GM21423 (cell line): ENCODE data around the gene MACF1.

Experiments used
- ATAC-seq: cut with Tn5 transposase; IDR thresholded peaks from one replicate; pipeline ENCODE4 v1.9.1; 2021; ENCODE audit warnings: mild to moderate bottlenecking, moderate library complexity; ENCODE audit not compliant: unreplicated experiment

Gene MACF1

GRCh38 chr1:39408641-39409054 is 204.2 kb downstream of the MACF1 start:
- ATAC-seq = peak; percentile 71

- peak; percentile 14 for ATAC-seq
These were observed 204.7 kb downstream of the MACF1 start for GRCh38 chr1:39409055-39409816.

GRCh38 chr1:39410915-39411436 is 206.5 kb downstream of the MACF1 start:
- ATAC-seq = no peak

GRCh38 chr1:39411526-39412478 is 207.3 kb downstream of the MACF1 start:
- no peak for ATAC-seq

- ATAC-seq = no peak
These were observed 208.4 kb downstream of the MACF1 start for GRCh38 chr1:39412892-39413291.

- no peak for ATAC-seq
These were observed 209.5 kb downstream of the MACF1 start for GRCh38 chr1:39413902-39414528.

- no peak for ATAC-seq
These were observed 211.1 kb downstream of the MACF1 start for GRCh38 chr1:39415553-39415952.

- ATAC-seq = no peak
These were observed 212.1 kb downstream of the MACF1 start for GRCh38 chr1:39416609-39417008.

- no peak for ATAC-seq
These were observed 213.7 kb downstream of the MACF1 start for GRCh38 chr1:39418236-39418635.

- no peak for ATAC-seq
These were observed 216.0 kb downstream of the MACF1 start for GRCh38 chr1:39420493-39420892.

- ATAC-seq = no peak
These were observed 218.1 kb downstream of the MACF1 start for GRCh38 chr1:39422614-39423013.

GRCh38 chr1:39425151-39425550 is 220.7 kb downstream of the MACF1 start:
- ATAC-seq = no peak

GRCh38 chr1:39425634-39426033 is 221.1 kb downstream of the MACF1 start:
- no peak for ATAC-seq

GRCh38 chr1:39426346-39426745 is 221.9 kb downstream of the MACF1 start:
- ATAC-seq = no peak

GRCh38 chr1:39427374-39427773 is 222.9 kb downstream of the MACF1 start:
- ATAC-seq = no peak

GRCh38 chr1:39427912-39428311 is 223.4 kb downstream of the MACF1 start:
- no peak for ATAC-seq

- ATAC-seq = no peak
These were observed 227.4 kb downstream of the MACF1 start for GRCh38 chr1:39431927-39432326.

- ATAC-seq = no peak
These were observed 230.4 kb downstream of the MACF1 start for GRCh38 chr1:39434797-39435395.

- ATAC-seq = no peak
These were observed 231.1 kb downstream of the MACF1 start for GRCh38 chr1:39435597-39435996.

- ATAC-seq = no peak
These were observed 232.3 kb downstream of the MACF1 start for GRCh38 chr1:39436842-39437241.

GRCh38 chr1:39438042-39438441 is 233.5 kb downstream of the MACF1 start:
- ATAC-seq = no peak
